A673 (cell line): ENCODE results near the gene ECD. TPM values are rescaled to one million over a fixed set of nuclear protein-coding genes. Genes with fewer than 3 reads are reported as not detected.

Experiments used
- BruUV-seq: library from RNA; stranded (reverse); fragments of 400-500 nt; replicated peaks from 2 replicates; lab custom pipeline; 2021; lab: Mats Ljungman, UMichigan
- CTCF ChIA-PET: fragments of 300-600 bp; sonication (Branson Sonifier 250); formaldehyde crosslinking; loops from one replicate; lab custom pipeline; 2022; ENCODE audit warnings: antibody characterized with exemption; lab: Charles Lee
- POLR2A ChIA-PET: fragments of 300-600 bp; sonication (Branson Sonifier 250); formaldehyde crosslinking; loops from one replicate; lab custom pipeline; 2022; ENCODE audit warnings: antibody characterized with exemption; ENCODE audit not compliant: low non-redundant PET; lab: Charles Lee
- DNase-seq: peaks from one replicate; pipeline ENCODE4 v3.0.0-alpha.2; 2015; ENCODE audit warnings: low spot score
- H3K27ac ChIP-seq: fragments of 200-600 bp; sonication (generic); 2 replicates; pipeline ENCODE4 v1.5.1; 2016; ENCODE audit warnings: mixed run types, low read depth, mild to moderate bottlenecking, mixed read lengths, antibody characterized with exemption, low read length; ENCODE audit not compliant: poor library complexity, severe bottlenecking
- H3K27me3 ChIP-seq: fragments of 200-600 bp; sonication (generic); replicated peaks from 2 replicates; pipeline ENCODE4 v1.6.1; 2017; ENCODE audit warnings: mixed run types, low read depth, mild to moderate bottlenecking, mixed read lengths, antibody characterized with exemption, low read length; ENCODE audit not compliant: insufficient read depth, poor library complexity
- H3K36me3 ChIP-seq: fragments of 200-600 bp; sonication (generic); 2 replicates; pipeline ENCODE4 v1.6.1; 2016; ENCODE audit warnings: mixed run types, mild to moderate bottlenecking, mixed read lengths, antibody characterized with exemption, low read length; ENCODE audit not compliant: insufficient read depth, poor library complexity, severe bottlenecking
- H3K4me1 ChIP-seq: fragments of 200-600 bp; sonication (generic); 2 replicates; pipeline ENCODE4 v1.6.1; 2017; ENCODE audit warnings: mixed run types, mild to moderate bottlenecking, mixed read lengths, antibody characterized with exemption, low read length; ENCODE audit not compliant: insufficient read depth, poor library complexity, severe bottlenecking
- H3K4me3 ChIP-seq: fragments of 200-600 bp; sonication (generic); 2 replicates; pipeline ENCODE4 v1.5.1; 2016; ENCODE audit warnings: low read depth, mixed run types, mild to moderate bottlenecking, mixed read lengths, low read length; ENCODE audit not compliant: poor library complexity, severe bottlenecking
- H3K9me3 ChIP-seq: fragments of 200-600 bp; sonication (generic); 2 replicates; pipeline ENCODE4 v1.6.1; 2016; ENCODE audit warnings: mixed run types, low read depth, mild to moderate bottlenecking, mixed read lengths, antibody characterized with exemption, low read length; ENCODE audit not compliant: poor library complexity, severe bottlenecking
- EZH2 ChIP-seq: fragments of 200-600 bp; sonication (generic); IDR thresholded peaks from 2 replicates; pipeline ENCODE4 v1.6.1; 2017; ENCODE audit warnings: borderline replicate concordance, low read depth, mild to moderate bottlenecking, mixed read lengths, antibody characterized with exemption, low read length; ENCODE audit not compliant: poor library complexity, severe bottlenecking
- intact Hi-C: fragments of 100-400 bp; cut with micrococcal nuclease; formaldehyde crosslinking; loops from one replicate; pipeline ENCODE4 v1.10.0; 2022; ENCODE audit not compliant: unreplicated experiment
- total RNA-seq: library from RNA; stranded (reverse); gene quantifications from 2 replicates; pipeline ENCODE4 v1.2.3, GENCODE V29; 2021
- TF ChIP-seq, protein P1 (sequence below): fragments of 300-800, 200-600 bp; sonication (generic); conservative IDR thresholded peaks from 2 replicates; pipeline ENCODE4 v1.5.1; 2017; ENCODE audit warnings: low read depth, mild to moderate bottlenecking, antibody characterized with exemption, low read length, moderate library complexity, mixed read lengths

The ECD gene
- total RNA-seq, 1 experiment from 2014 or later: 37.4 TPM

DNA sequence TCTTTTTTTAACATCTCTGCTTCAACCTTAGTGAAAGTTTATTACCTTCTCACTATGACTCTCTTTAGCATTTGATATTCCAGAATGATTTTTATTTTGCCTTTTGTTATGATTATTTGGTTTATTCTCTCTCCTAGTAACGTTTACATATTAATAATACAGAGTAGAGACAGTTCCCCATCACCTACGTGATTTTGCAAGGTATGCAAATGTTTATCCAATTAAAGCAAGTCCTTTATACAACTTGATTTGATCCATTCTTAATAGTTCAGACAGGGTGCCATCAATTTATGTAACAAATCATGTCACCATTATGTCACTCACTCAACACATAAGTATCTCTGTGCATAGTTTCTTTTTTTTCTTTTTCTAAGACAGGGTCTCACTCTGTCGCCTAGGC, 26.2 kb downstream of the ECD start:
- H3K36me3 ChIP-seq: peaks cover 54% of the 10 kb centered on the region
- TF ChIP-seq, protein P1, sequence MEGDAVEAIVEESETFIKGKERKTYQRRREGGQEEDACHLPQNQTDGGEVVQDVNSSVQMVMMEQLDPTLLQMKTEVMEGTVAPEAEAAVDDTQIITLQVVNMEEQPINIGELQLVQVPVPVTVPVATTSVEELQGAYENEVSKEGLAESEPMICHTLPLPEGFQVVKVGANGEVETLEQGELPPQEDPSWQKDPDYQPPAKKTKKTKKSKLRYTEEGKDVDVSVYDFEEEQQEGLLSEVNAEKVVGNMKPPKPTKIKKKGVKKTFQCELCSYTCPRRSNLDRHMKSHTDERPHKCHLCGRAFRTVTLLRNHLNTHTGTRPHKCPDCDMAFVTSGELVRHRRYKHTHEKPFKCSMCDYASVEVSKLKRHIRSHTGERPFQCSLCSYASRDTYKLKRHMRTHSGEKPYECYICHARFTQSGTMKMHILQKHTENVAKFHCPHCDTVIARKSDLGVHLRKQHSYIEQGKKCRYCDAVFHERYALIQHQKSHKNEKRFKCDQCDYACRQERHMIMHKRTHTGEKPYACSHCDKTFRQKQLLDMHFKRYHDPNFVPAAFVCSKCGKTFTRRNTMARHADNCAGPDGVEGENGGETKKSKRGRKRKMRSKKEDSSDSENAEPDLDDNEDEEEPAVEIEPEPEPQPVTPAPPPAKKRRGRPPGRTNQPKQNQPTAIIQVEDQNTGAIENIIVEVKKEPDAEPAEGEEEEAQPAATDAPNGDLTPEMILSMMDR: no peak
- TF ChIP-seq EZH2: no peak
- BruUV-seq: no TSS peak
- no peaks in the 10 kb centered on the region for H3K4me1 ChIP-seq
- no peaks in the 10 kb centered on the region for H3K9me3 ChIP-seq
- intact Hi-C loops: no loop called here
- CTCF ChIA-PET: no interaction called here
- no peak overlapping the region for H3K27ac ChIP-seq
- H3K4me3 ChIP-seq: no peak overlapping the region
- no peaks in the 10 kb centered on the region for H3K27me3 ChIP-seq
- POLR2A ChIA-PET: no interaction called here
- no peak for DNase-seq

DNA sequence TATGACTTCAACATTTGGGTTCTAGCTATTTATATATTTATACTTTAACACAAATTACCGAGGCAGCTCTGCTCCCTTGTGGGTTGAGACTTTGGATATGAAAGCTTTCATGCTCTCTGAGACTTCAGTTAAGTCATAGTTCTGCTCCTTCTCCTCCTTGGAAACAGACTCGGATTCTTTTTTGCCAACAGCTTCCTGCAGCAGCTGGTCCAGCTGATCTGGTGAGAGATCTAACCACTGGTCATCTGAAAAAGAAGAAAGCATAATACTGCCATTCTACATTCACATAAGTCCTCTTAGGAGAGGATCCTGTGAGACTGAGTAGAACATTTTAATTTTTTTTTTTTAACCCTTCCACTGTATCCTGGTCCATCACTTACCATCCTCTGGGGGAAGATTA, 28.6 kb downstream of the ECD start:
- intact Hi-C loops: no loop called here
- no peak overlapping the region for H3K27ac ChIP-seq
- H3K27me3 ChIP-seq: no peaks in the 10 kb centered on the region
- no TSS peak for BruUV-seq
- DNase-seq: no peak
- ChIA-PET CTCF (no interaction called here), POLR2A (interaction anchor here (0.7 kb wide), 1 partner anchor 206 kb away, joined by 6 read pairs; no protein-coding TSS in a partner anchor)
- H3K9me3 ChIP-seq: no peaks in the 10 kb centered on the region
- TF ChIP-seq, protein P1: no peak
- no peak overlapping the region for H3K4me3 ChIP-seq
- H3K4me1 ChIP-seq: no peaks in the 10 kb centered on the region
- H3K36me3 ChIP-seq: peaks cover 61% of the 10 kb centered on the region

- no peak for DNase-seq
- TF ChIP-seq, protein P1: no peak
- no peak for TF ChIP-seq EZH2
- H3K4me3 ChIP-seq: no peak overlapping the region
- H3K4me1 ChIP-seq: peaks cover 5% of the 10 kb centered on the region
- H3K9me3 ChIP-seq: no peaks in the 10 kb centered on the region
- H3K27ac ChIP-seq: no peak overlapping the region
- H3K27me3 ChIP-seq: no peaks in the 10 kb centered on the region
- CTCF ChIA-PET: no interaction called here
- intact Hi-C loops: no loop called here
- peaks cover 68% of the 10 kb centered on the region for H3K36me3 ChIP-seq
- POLR2A ChIA-PET: no interaction called here
- no TSS peak for BruUV-seq
Measured at GRCh38 chr10:73136627-73137026, 31.2 kb downstream of the ECD start.
